GM18502 (cell line): ENCODE results near the gene EBPL.

Experiments
- ATAC-seq: cut with Tn5 transposase; IDR thresholded peaks from one replicate; pipeline ENCODE4 v1.9.1; 2021; ENCODE audit warnings: mild to moderate bottlenecking; ENCODE audit not compliant: unreplicated experiment, poor library complexity

Gene EBPL

DNA sequence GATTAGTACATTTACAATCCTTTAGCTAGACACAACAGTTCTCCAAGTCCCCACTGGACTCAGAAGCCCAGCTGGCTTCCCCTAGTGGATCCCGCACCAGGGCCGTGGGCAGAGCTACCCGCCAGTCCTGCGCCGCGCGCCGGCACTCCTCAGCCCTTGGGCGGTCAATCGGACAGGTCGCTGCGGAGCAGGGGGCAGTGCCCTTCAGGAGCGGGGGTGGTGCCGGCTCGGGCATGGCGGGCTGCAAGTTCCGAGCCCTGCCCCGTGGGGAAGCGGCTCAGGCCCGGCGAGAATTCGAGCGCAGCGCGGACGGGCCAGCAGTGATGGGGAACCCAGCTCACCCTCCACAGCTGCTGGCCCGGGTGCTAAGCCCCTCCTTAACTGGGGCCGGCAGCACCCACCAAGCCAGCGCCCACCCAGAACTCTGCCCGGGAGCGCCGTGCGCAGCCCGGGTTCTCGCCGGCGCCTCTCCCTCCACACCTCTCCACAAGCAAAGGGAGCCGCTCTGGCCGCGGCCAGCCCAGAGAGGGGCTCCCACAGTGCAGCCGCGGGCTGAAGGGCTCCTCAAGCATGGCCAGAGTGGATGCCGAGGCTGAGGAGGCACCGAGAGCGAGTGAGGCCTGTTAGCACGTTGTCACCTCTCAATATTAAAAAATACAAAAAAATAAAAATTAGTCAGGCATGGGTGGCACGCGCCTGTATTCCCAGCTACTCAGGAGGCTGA, 12.9 kb downstream of the EBPL start:
- no peak for ATAC-seq

DNA sequence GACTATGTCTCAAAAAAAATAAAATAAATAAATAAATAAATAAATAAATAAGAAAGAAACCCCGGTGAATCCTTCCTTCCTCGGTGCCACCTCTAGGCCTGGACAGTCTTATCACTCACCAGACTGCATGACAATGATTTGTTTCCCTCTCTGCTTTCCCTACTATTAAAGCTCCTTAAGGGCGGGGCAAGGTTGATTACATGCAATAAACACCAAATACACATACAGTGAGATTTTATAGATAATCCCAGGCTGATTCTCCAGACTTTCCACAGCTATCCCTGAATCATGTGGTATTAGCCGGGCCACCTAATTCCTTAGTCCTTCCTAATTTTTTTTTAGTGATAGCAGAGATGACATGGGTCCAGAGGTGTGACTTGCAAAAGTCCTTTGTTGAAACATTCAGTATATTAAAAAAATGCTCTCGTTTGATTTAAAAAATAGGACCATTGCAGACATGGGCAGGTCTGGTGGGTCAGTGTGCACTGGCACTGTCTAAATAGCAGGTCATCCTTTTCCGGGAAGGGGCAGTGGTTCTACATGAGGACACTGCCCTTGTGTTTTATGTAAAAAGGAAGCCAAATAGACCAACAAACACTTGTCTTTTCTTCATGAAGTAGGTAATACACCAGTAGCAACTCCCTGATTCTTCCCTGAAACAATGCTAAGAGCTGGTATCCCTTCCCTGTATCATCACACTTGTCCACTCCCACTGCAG, 14.5 kb downstream of the EBPL start:
- no peak for ATAC-seq

DNA sequence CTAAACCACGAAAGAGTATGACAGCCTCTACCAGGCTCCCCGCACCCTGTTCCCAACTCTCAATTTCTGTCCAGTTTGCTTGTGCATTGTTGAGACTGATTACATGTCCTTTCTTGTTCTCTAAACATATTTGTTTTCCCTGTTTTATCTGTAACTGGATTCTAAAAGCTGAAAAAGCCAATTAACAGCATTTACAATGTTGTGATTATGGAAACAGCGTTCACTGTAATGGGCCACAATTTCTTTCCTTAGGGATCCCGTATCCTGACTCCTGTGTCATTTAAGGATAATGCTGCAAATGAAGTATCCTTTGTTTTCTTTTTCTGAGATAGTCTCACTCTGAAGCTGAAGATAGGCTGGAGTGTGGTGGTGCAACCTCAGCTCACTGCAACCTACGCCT, 20.5 kb downstream of the EBPL start:
- no peak for ATAC-seq

DNA sequence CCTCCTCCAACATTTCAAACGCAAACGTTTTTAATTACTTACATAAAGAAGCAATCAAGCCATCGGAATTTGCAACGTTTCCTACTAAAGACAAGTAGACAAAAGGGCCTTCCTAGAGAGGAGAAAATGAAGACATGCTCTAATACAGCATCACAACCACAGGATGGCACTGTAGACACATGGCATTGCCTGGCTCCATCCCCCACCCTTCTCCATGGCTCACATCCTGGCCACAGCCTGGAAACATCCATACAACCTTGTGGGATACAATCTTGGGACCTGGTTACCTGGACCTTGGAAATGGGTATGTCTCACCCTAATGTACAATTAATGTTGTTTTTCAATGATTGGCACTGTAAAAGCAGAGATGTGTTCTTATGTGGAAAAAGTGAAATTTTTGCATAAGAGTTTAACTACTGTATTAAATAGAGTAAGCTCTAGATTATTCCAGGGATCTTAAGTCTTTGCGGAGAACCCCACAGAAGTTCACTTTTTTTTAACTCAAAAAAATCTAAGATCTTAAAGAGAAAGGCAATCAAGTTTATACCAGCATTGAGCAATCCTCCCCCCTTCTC, 21.5 kb downstream of the EBPL start:
- ATAC-seq, result peak; percentile 61

DNA sequence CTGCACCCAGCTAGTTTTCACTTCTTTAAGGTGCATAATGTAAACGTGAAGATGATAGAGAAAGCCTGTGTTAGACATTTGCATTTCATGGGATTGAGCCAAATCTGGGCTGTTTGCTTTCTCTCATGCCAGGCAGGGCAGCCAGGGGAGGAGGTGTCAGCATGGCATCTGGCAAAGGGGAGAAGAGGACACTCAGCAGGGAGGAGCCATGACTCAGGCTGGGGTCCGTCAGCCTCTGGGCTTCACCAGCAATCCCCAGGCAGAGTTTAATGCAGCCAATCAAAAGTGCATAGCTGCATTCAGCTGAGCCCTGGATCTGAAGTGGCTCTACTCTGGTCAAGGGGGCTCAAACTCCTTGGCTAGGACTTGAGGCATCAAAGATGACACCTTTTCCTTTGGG, 23.5 kb downstream of the EBPL start:
- ATAC-seq, result no peak

DNA sequence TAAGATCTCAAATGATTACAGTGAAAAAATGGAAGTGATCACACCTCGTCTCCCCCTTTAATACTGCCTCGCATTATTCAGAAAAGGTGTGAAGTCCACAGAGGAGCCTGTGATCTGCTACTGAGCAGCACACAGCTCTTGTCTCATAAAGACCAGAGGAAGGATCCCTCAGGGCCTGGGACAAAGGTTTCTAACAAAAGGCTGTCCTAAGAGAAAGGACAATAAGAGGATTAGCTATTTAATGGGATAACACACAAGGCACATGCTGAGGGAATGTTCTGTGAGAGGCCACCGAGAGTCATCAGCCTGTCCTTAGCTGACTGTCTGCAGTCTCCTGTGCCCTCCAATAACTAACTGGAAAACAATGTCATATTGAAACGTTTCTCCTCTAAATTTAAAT, 26.7 kb downstream of the EBPL start:
- no peak for ATAC-seq

DNA sequence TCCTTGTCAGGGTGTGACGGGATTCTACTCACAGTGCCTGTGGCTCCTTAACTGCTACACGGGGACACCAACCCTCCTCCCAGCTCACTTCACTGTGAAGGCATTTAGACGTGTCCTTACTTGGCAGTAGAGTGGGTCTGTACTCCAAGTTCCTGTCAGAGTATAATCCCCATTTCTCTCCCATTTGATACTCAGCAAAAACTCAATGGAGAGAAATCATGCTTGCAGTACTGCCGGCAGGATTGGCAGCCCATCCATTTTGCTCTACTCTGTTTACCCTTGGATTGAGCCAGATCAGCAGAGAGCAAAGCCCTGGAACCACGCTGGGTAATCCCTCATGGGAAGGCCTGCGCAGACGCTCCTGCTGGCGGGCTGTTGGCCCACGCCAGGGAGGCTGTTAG, 34.0 kb downstream of the EBPL start:
- no peak for ATAC-seq

DNA sequence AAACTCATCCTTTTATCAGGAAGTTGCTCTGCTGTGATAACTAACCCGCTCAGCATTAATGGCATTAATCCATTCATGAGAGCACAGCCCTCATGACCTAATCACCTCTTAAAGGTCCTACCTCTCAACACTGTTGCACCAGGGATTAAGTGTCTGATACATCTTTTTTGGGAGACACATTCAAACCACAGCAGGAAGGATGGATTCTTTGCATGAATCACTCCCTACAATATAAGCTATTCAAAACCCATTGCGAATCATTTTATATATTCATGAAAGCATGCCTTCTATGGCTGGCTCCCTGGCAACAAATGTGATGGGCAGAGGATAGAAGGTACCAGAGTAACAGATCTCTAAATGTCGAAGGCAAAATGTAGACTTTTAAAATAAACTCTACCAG, 35.4 kb downstream of the EBPL start:
- ATAC-seq, result no peak

DNA sequence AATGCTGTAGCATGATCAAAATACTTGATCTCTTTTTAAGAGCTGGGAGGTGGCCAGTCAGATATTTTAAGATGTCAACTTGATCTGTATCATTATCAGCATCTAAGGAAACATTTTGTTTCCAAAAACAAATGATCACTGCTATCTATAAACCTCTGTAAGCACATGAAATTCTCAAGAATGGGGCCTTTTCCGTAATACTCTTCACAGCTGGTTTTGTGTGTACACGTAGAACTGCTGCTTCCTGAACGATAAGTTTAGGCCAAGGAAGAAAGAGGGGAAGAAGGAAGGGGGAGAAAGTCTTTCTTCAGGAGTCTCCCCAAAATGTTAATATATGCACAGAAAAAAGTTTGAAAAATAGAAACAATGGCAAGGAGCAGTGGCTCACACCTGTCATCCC, 37.3 kb downstream of the EBPL start:
- no peak for ATAC-seq

DNA sequence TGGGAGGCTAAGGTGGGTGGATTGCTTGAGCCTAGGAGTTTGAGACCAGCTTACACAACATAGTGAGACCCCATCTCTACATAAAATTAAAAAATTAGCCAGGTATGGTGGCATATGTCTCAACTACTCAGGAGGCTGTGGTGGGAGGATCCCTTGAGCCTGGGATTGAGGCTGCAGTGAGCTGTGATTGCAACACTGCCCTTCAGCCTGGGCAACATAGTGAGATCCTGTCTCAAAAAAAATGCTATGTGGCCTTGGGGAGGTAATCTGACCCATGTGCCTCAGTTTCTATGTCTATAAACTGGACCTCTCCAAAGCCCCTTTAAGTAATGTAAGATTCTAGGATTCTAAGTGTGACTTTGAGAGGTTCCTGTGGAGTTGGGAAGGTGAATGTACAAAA, 37.8 kb downstream of the EBPL start:
- ATAC-seq, result no peak

DNA sequence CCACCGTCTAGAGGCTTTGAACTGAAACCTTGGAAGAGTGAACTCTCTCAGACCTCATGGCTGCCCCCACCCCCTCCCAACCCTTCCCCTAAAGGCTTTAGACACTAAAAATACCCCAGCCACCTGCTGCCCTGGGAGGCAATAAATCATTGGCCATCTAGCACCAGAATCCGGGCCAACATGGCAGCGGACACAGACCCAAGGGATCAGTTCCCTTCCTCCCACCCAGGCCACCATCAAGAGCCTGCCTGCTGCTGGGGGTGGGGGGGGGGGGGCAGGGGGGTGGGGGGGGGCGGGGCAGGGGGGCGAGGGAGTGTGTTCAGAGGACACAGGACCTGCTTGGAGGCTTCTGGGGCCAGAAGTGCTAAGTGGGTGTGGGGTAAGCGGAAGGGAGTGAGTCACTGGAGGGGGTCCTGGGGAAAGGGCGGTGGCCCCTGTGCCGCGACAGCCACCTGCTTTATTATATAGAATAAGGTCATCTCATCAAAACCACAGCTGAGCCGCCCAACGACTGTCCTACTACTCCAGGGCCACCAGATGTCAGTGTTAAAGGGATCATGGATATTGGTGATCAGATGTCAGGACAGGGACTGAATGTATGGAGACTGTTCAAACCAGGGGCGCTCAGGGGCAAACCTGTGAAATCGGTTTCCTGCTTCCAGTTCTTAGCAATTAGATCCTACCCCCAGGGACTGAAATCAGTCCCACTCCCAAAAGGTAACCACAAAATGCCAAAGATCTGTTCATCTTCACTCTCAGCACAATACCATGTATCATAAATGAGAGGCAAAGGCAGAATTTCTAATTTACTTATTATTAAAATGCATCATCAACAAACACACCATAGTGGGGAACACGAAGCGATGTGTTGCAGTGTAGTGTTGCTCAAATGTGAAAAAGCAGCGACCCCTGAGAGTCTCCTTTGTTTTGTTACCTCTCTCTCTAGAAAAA, 38.7 kb downstream of the EBPL start:
- ATAC-seq, result peak; percentile 46

DNA sequence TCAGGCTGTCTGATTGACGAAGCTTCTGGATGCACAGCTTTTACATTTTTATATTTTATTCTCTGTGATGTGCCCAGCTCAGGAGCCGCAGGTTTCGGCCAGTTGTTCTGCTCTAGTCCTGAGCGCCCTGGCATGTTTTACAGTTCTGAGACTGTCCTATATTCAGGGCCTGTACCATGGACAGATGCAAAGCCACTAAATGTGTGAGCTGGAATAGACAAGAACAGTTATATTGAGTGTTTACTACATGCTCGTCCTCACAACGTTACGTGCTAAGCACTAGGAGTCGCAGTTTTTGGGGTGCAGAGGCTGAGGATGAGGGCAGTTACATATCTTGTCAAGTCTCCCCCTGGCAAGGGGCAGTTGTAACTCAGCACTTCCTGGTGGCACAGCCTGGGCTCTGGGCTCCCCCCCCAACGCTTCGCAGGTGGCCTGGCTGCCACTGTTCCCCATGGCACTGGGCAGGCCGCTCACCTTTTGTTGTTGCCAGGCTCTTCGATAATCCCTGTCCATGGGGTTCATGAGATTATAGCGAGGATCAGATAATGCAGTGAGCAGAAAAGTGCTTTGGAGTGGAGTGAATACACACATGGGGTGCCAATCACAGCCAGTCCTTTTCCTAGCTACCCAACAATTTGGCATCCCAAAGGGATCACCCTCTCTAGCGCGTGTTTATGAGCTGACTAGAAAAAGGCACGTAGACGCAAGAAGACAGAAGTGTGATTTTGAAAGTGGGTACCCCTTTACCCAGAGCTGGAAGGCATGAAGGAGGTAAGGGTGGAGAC, 39.5 kb downstream of the EBPL start:
- ATAC-seq, result no peak

DNA sequence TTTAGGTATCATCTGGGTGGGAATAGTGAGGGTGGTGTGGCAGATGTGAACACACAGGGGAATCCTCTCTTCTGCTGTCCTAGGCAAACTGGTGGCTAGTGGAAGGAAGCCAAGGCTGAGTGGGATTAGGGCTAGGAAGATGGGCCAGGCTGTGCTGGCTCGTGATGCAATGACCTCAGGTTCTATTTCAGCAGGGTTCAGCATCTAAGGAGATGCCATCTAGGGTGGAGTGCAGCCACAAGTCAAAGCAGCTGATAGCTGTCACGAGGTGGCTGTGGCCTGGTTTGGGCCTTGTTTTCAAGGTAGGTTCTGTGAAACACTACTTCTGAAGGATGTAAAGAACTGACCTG, 41.3 kb downstream of the EBPL start:
- ATAC-seq, result no peak

DNA sequence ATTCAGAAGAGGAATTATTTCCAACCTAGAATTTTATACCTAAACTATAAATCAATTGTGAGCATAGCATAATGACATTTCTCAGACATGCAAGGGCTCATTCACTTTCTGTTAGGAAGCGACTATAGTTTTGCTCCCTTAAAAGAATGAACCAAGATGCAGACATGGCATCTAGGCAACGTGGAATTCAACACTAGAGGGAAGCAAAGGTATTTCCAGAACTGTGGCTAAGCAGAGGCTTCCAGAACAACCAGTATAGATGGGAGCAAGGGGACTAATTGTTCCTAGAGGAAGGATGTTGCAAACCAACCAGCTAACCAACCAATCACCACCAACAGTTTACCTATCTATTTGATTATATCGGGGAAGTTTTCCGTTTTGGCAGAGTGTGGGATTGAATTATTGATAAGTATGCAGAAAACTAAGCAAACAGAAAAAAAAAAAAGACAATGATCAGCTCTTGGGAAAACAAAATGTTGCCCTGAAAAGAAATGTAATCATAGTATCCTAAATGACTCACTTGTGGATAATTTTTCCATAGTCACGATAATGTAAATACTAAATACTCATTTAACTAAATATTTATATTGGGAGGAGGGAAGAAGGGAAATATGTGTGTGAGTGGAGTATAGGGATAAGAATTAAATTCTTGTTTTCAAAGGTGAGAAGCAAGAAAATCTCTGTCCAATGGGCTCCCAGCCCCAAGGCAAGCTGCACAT, 41.9 kb downstream of the EBPL start:
- no peak for ATAC-seq

DNA sequence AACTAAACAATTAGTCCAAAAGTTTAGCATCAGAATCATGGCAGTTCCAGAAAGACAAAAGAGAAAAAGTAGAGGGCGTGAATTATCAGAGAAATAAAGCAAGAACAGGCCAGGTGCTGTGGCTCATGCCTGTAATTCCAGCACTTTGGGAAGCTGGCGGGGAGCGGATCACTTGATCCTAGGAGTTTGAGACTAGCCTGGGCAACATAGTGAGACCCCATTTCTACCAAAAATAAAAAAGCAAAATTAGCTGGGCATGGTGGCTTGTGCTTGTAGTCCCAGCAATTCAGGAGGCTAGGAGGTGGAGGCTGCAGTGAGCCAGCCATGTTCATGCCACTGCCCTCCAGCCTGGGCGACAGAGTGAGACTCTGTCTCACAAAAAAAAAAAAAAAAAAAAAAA, 44.6 kb downstream of the EBPL start:
- no peak for ATAC-seq

DNA sequence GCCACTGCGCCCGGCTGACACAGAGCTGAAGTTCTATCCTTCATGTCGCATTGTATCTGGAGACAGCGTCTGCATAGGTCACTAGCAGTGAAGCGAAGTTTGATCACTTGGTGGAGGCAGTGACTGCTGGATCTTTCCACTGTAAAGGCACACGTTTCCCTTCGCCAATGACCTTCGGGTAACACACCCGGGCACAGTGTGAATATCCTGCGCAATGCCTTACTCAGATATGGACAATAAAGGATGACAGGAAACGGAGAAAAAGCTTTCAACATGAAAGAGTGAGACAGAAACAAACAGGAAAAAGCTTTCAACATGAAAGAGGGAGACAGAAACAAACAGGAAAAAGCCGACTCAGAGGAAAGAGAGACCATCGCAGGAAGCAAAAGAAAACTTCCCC, 45.8 kb downstream of the EBPL start:
- no peak for ATAC-seq

DNA sequence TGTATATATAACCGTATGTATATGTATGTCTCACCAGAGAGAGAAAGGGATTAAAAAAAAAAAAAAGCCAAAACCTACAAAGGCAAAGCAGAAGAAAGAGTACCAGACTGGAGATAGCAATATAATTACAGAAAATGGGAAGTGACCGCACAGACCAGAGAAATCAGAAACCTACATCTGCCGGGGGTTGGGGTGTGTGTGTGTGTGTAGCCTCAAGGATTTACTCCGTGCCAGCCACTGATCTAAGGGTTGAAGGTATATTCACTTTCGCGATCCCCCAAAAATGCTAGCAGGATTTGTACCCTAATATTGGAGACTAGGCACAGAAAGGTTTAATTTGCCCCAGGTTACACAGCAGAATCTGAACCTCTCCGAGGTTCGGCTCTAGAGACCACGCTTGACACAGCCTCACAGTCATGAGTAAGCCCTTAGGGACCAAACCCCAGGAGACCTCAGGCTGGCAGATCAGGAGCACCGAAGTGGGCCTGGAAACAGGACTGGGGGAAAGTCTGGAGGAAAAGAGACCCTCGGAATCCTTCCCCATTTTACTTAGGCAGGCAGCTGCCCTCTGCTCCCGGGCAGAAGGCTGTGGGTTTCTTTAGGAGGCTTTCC, 48.1 kb downstream of the EBPL start:
- ATAC-seq, result peak; percentile 58

DNA sequence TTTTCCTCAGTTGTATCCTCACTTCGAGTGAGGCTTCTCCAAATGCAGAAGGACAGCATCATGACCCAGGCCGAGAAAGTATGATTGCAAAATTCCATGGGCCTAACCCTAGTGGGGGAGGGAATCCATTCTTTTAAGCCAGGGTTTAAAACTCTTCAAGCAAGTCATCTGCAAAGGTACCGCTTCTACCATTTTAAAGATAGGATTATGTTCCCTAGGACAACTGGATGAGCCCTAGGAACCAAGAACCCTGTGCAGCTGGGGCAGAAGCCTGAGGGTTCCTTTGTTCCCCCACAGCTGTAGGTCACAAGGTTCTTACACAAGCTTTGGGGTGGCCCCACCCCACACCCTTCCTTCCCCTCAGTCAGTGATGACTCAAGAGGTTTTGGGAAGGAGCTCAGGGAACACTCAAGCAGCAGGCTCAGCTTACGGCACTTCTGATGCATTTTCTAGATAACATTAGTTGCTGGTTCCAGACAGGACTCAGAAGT, 49.4 kb downstream of the EBPL start:
- no peak for ATAC-seq

DNA sequence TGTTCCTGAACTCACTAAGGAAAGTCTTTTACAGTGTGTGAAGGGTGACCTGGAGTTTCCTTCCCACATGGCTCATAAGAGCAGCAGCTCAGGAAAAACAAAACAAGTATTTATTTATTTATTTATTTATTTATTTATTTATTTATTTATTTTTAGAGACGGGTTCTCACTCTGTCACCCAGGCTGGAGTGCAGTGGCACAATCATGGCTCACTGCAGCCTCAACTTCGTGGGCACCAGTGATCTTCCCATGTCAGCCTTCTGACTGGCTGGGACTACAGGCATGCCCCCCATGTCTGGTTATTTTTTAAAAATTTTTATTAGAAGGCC, 52.6 kb downstream of the EBPL start:
- ATAC-seq, result no peak
